ENCODE measurements around the gene PRKN. TPM values are rescaled to one million over a fixed set of nuclear protein-coding genes. Genes with fewer than 3 reads are reported as not detected.
A peak's percentile ranks its signal among the peaks of the same experiment; 100 is the strongest.

Gene PRKN
- total RNA-seq = 5.9 TPM

GRCh38 chr6:162727322-162728182, at the start of gene PRKN, which contains the start of gene PACRG:
TSS of gene PRKN (minus strand) at chr6:162727766.
TSS of gene PACRG (plus strand) at chr6:162727974.
- peak; percentile 98 for DNase-seq

- no peak for DNase-seq
Observed at GRCh38 chr6:162777091-162777490, 49.5 kb upstream of the PRKN start.

- no peak for DNase-seq
Observed at GRCh38 chr6:162773996-162774395, 46.4 kb upstream of the PRKN start.

DNA sequence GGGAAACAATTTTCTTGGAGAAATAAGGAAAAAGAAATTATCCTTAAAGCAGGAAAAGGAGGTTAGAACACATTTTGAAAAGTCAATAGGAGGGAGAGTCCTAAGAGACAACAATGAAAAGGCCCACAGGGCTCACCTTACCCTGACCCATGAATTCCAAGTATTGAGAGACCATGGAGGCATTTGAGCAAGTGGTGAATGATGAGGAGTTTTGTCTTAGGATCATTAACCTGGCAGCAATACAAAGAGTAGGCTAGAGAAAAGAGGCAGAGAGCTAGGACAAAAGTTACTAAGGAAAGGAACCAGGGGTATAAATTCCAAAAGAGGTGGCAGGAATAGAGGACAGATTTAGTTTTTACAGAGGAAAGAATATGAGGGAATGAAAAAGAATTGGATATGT, 44.9 kb upstream of the PRKN start:
- DNase-seq = no peak

GRCh38 chr6:162770955-162771354, 43.4 kb upstream of the PRKN start:
- no peak for DNase-seq

- DNase-seq = no peak
Observed at GRCh38 chr6:162770136-162770535, 42.6 kb upstream of the PRKN start.

GRCh38 chr6:162753775-162754174, 26.2 kb upstream of the PRKN start:
- DNase-seq = no peak

- DNase-seq = no peak
Observed at GRCh38 chr6:162751211-162751859, 23.8 kb upstream of the PRKN start.

- no peak for DNase-seq
Observed at GRCh38 chr6:162750776-162751175, 23.2 kb upstream of the PRKN start.

GRCh38 chr6:162736961-162737360, 9.4 kb upstream of the PRKN start:
- no peak for DNase-seq

DNA sequence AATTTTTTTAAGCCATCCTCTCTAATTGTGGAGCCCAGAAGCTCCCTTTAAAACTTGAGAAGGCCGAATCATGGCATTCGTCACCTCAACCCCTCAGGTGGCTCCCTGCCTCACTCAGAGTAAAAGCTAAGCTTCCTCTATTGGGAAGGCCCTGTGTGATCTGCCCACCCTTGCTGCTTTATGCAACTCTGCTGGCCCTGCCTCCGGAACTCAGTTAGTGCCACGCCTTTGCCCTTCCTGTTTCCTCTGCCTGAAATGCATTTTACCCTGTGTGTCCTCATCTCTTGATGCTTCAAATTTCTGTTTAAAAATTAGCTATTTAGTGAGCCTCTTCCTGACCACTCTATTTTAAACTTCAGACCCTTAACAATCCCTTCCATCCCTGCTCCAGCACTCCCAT, 5.9 kb upstream of the PRKN start:
- no peak for DNase-seq

GRCh38 chr6:162730502-162730901, 2.9 kb upstream of the PRKN start:
- no peak for DNase-seq

GRCh38 chr6:162728706-162729105, 1.1 kb upstream of the PRKN start:
- no peak for DNase-seq

- DNase-seq = peak; percentile 19
Observed at GRCh38 chr6:162728197-162728596, 631 bp upstream of the PRKN start.

DNA sequence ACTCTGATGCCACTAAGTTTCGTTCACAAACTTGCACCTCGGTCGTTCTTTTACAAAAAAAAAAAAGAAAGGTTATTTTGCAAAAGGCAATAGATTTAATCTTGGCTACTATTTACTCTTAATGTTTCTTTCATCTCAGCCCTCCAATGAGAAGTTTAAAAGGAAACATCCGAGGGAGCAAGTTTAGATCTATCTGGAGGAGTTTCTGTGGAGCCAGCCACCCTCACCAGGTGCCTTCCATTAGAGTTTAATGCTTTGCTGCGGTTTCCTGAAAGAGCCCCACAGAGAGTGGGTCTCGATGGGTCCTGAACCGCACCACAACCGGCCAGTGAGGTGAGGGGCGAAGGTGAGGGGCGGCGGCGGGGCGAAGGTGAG, 632 bp downstream of the PRKN start:
- peak; percentile 30 for DNase-seq

GRCh38 chr6:162722633-162723032, 4.9 kb downstream of the PRKN start:
- no peak for DNase-seq

DNA sequence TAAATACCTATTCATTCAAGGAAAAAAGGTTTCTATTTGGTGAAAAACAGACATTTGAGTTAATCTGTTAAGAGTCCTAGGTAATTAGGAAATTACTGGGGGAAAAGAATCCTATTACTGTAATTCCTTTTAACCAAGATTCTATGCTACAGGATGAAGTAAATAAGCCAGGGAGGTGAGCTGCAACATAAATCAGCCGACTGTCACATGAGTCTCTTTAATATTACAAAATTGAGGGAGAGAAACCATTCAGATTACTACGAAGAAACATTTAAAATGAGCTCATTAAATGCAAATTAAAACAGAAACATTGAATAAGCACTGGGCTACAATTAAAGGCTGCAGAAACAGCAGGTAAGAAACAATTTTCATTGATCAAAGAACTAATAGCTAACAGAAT, 5.3 kb downstream of the PRKN start:
- DNase-seq = no peak

DNA sequence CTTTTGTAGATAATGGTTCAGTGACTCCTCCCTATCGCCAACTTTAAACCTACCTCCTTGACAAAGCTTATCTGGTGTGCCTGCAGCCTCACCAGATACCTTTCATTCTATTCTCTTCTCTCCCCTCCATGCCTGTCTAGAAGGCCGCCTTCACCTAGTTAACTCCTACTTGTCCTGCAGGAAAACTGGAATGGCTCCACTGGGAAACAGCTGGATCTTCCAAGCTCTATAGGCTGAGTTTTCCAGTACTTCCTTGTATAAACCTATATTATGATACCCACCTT, 6.2 kb downstream of the PRKN start:
- DNase-seq = no peak

DNA sequence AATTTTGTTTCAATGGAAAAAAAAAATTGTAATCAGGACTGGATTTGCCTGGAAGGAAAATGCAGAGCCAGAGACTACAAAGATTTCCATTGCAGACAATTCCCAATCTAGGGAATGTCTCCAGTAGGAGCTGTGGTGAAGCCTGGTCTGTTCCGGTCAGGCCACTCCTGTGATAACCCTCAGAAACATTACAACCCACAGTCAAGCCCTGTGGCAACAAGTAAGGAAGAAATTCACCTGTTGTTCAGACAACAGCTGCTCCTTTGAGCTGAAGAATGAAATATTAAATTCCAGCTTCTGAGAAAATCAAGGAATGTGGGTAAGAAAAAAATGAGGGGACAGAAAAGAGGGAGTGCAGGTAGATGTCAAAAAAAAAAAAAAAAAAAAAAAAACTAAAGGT, 8.0 kb downstream of the PRKN start:
- DNase-seq = no peak

DNA sequence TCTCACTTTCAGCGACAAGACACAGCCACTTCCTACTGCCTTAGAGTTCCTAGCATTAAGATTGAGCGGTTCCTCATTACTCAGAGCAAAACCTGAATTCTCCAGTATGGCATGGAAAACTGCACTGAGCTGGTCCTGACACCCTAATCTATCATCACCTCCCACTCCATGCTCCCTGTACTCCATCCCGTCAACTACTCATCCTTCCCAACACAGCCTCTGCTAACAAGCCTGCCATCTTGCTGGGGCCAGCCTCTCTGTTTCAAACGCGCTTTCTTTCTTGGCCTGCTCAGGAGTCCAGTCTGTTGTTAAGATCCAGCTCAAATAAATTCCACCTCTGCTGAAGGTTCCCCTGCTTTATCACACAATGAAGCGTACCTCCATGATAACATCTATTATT, 12.0 kb downstream of the PRKN start:
- no peak for DNase-seq

- DNase-seq = no peak
Observed at GRCh38 chr6:162713974-162714780, 13.4 kb downstream of the PRKN start.

DNA sequence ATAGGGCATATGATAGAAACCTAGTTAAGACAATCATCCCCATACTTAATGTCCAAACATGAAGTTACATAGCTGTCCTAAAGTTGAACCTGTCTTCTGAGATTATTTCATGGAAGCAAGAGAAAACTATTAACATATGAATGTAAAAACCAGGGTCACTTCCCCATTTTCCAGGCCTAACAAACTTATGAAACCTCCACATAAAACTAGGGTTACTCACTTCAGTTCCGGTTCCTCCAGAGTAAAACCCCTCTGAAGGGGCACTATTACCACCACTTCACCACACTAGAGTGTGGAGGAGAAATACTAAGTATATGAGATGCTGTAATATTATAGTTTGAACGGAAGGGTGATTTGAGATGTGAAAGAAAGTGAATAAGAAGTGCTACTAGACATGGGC, 14.9 kb downstream of the PRKN start:
- no peak for DNase-seq

DNA sequence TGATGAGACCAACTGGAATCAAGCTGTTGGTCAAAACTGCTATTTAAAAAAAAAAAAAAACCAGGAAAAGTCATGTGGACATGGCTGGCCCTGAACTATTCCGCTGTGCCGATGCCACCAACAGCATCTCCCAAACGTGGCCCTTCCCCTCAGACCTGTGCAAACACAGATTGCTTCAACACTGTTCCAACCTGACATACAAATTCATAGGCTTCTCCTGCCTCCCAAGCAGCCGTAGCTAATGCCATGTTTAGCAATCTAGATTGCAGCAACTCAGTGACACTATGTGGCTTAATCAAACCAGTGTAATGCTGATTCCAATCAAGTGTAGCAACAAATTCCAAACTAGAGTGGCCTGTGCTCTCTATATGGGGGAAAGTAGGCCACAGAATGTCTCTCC, 16.2 kb downstream of the PRKN start:
- DNase-seq = no peak

Measured in occipital lobe (tissue), 2 donors.